ENCODE measurements around the gene KMO. TPM values are rescaled to one million over a fixed set of nuclear protein-coding genes. Genes with fewer than 3 reads are reported as not detected.

KMO gene
- total and polyA plus RNA-seq, 2 of the 8 experiments (the other 6 are each of a cell fraction or from before 2014, with no cell fraction given): not detected

DNA sequence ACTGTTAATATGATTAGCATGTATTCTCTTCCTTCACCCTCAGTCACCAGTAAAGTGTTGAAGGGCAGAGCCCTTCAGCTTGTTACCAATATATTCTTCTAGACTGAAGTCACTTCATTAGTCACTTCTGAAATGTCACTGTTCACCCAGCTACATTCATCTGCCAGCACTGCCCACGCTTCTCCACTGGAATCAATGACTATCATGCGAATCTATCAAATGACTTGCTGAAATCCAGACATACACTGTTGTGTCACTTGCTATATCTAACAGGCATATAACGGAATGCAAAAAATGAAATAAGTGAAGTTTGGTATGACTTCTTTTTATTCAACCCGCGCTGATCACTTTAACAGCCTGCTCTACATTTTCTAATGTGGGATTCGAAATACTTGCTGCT is 28.7 kb upstream of the KMO start:
- no peak overlapping the region for H3K23ac ChIP-seq (ENCODE audit: insufficient read length)
- no peak overlapping the region for H3K4me3 ChIP-seq (ENCODE audit: extremely low read depth in 1 of 4, insufficient read depth in 2 of 4, low read depth in 3 of 4, low read length in 4 of 4)
- no peak overlapping the region for H2AFZ ChIP-seq (ENCODE audit: low read length)
- no peak overlapping the region for H3K9ac ChIP-seq (replicated peaks in 1 of 4; ENCODE audit: extremely low read depth in 1 of 4, low read depth in 3 of 4, low read length in 3 of 4)
- no peak overlapping the region for H3K56ac ChIP-seq (replicated peaks; ENCODE audit: insufficient read length, low read depth, low read length)
- H3K27ac ChIP-seq (ENCODE audit: low read depth, low read length): no peak overlapping the region
- no peak overlapping the region for H2BK12ac ChIP-seq (ENCODE audit: low read depth, low read length)
- H2AK5ac ChIP-seq (ENCODE audit: low read depth, low read length): no peak overlapping the region
- H3K79me1 ChIP-seq (ENCODE audit: low read depth, low read length): no peaks in the 10 kb centered on the region
- no peak overlapping the region for H3K14ac ChIP-seq (ENCODE audit: insufficient read length)
- no peak overlapping the region for H2BK15ac ChIP-seq (ENCODE audit: low read length)
- H4K8ac ChIP-seq (ENCODE audit: extremely low read depth, insufficient read depth, low read length): no peak overlapping the region
- H2BK120ac ChIP-seq (replicated peaks; ENCODE audit: low read depth, low read length): no peak overlapping the region
- no peaks in the 10 kb centered on the region for H3K9me3 ChIP-seq (ENCODE audit: insufficient read depth in 2 of 2, low read depth in 1 of 2, low read length in 1 of 2)
- H3K4me2 ChIP-seq (ENCODE audit: insufficient read depth in 1 of 2, low read depth in 2 of 2, low read length in 2 of 2): no peak overlapping the region
- CTCF ChIA-PET (ENCODE audit: partially characterized antibody): interaction anchor here (0.5 to 1.9 kb wide), 7 partner anchors 9 to 615 kb away, joined by 3 to 8 read pairs (median 4); no protein-coding TSS in a partner anchor
- peaks cover 10 to 69% (median 36%) of the 10 kb centered on the region in 4 experiments for H3K36me3 ChIP-seq (ENCODE audit: control insufficient read depth in 2 of 4, insufficient read depth in 4 of 4, low read length in 3 of 4)
- no peaks in the 10 kb centered on the region for H3K4me1 ChIP-seq (replicated peaks in 1 of 4; ENCODE audit: control insufficient read depth in 3 of 4, insufficient read depth in 4 of 4, low read length in 3 of 4)
- TF ChIP-seq TAF1 (IDR thresholded peaks at IDR 0.05; ENCODE audit: low read depth, low read length): no peak
- TF ChIP-seq TBP (IDR thresholded peaks at IDR 0.05; ENCODE audit: low read depth, low read length): no peak
- no peak for TF ChIP-seq HDAC6 (IDR thresholded peaks at IDR 0.05; ENCODE audit: low read depth, low read length)
- TF ChIP-seq ZNF274 (IDR thresholded peaks at IDR 0.05; ENCODE audit: borderline replicate concordance, extremely low read depth, low read length): no peak
- no peak for TF ChIP-seq GABPA (IDR thresholded peaks at IDR 0.05; ENCODE audit: borderline replicate concordance, insufficient read depth, low read length)
- no peak for TF ChIP-seq BACH1 (IDR thresholded peaks at IDR 0.05; ENCODE audit: low read length)
- no peak for TF ChIP-seq EP300 (IDR thresholded peaks at IDR 0.05; ENCODE audit: borderline replicate concordance in 1 of 2, low read depth in 2 of 2, low read length in 2 of 2)
- no peak for TF ChIP-seq KDM1A (IDR thresholded peaks at IDR 0.05; ENCODE audit: borderline replicate concordance, low read length)
- TF ChIP-seq SP1 (IDR thresholded peaks at IDR 0.05; ENCODE audit: low read depth, low read length): no peak
- TF ChIP-seq FOSL1 (IDR thresholded peaks at IDR 0.05; ENCODE audit: insufficient read depth, low read depth, low read length): no peak
- TF ChIP-seq TAF7 (optimal IDR thresholded peaks at IDR 0.05; ENCODE audit: borderline replicate concordance, low read depth, low read length): no peak
- no peak for TF ChIP-seq SIX5 (IDR thresholded peaks at IDR 0.05; ENCODE audit: low read depth, low read length)
- no peak for TF ChIP-seq RFX5 (IDR thresholded peaks at IDR 0.05; ENCODE audit: borderline replicate concordance, low read depth, low read length)
- no peak for TF ChIP-seq EGR1 (IDR thresholded peaks at IDR 0.05; ENCODE audit: borderline replicate concordance, low read depth, low read length)
- WGBS, 2 experiments (ENCODE audit: extremely low coverage in 1 of 2, insufficient coverage in 1 of 2, insufficient read length in 1 of 2, insufficient replicate concordance in 2 of 2, low coverage in 1 of 2, low lambda C conversion rate in 2 of 2, missing lambda C conversion rate in 1 of 2): 94% methylated on average over 6 of the region's 6 CpGs; no CpG with 5 or more reads in 1 of the 2 experiments
- POLR2A ChIA-PET (ENCODE audit: partially characterized antibody): no interaction called here
- no peak overlapping the region for H4K5ac ChIP-seq (ENCODE audit: insufficient read length, low read depth, low read length)
- no peaks in the 10 kb centered on the region for H3K23me2 ChIP-seq (ENCODE audit: low read depth, low read length)
- H4K20me1 ChIP-seq (replicated peaks in 1 of 2; ENCODE audit: control insufficient read depth in 1 of 2, insufficient read depth in 2 of 2, low read length in 2 of 2): peaks cover 0 to 2% of the 10 kb centered on the region in 2 experiments
- FAIRE-seq (no peak), DNase-seq (ENCODE audit: low read depth in 1 of 2, low spot score in 2 of 2) (no peak)
- no peak overlapping the region for H3K18ac ChIP-seq (ENCODE audit: extremely low read depth, low read length)
- no peak overlapping the region for H3K4ac ChIP-seq (replicated peaks; ENCODE audit: insufficient read length, low read depth, low read length)
- no peak overlapping the region for H4K91ac ChIP-seq (replicated peaks; ENCODE audit: insufficient read length, low read length)
- no peaks in the 10 kb centered on the region for H3K27me3 ChIP-seq (replicated peaks in 1 of 4; ENCODE audit: control insufficient read depth in 3 of 4, extremely low read depth in 1 of 4, insufficient read depth in 3 of 4, low read length in 3 of 4)
- no peak overlapping the region for H2BK20ac ChIP-seq (ENCODE audit: low read length)
- H3K79me2 ChIP-seq (ENCODE audit: control insufficient read depth in 1 of 2, insufficient read depth in 2 of 2, low read length in 2 of 2): no peaks in the 10 kb centered on the region
- H2BK5ac ChIP-seq (ENCODE audit: low read depth, low read length): no peak overlapping the region
